ENCODE measurements around the gene OR4C45.
"Not testable (repeated sequence)": the region's sequence is repeated elsewhere in the genome, so short reads cannot be mapped to it uniquely, and the experiment has no call there.

The OR4C45 gene

GRCh38 chr11:50032574-50032973 is at the start of gene OR4C45:
Gene OR4C45 (plus strand): TSS chr11:50032874.
- DNase-seq, result no peak

DNA sequence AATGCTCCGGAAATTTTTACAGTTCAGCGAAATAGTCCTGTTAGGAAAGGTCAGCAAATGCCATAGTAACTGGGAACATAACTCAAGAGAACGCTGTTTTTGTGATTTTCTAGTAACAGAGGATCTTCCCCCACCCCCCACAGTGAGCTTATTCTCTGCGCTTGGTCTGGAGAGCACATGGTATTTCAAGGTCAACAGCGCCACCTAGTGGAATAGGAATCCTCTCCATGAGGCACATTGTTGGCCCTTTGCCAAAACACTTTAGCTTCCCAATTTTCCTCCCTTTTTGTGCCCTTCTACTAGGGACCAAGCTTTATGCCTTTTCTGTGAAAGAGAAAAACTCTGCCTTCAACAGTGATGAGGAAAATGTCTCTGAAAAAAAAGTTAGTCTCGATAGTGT is 37.1 kb upstream of the OR4C45 start:
- DNase-seq, result peak; percentile 38

GRCh38 chr11:50030193-50030592 is 2.5 kb upstream of the OR4C45 start:
- no peak for DNase-seq

- not testable (repeated sequence) for DNase-seq
Observed at GRCh38 chr11:50036239-50036638, 3.6 kb downstream of the OR4C45 start.

GRCh38 chr11:50037251-50037650 is 4.6 kb downstream of the OR4C45 start:
- no peak for DNase-seq

DNA sequence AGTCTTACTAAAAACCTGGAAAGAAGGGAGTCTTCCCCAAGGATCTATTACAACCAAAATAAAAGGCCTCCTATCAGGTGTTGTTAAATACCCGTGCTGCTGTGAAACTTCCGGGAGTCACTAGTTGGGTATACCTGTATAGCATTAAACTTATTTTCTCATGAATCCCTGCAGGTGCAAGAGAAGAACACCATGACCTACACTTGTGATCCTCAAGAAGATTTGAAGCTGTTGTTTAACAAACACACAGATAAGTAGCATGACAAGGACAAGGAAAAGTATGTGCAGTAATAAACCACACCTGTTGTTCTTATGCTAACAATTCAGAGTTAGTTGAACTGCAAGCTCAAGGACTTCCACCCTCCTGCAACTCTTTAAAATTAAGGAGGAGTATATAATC is 12.0 kb downstream of the OR4C45 start:
- DNase-seq, result no peak

- DNase-seq, result not testable (repeated sequence)
Observed at GRCh38 chr11:50063056-50063455, 30.4 kb downstream of the OR4C45 start.

- no peak for DNase-seq
Observed at GRCh38 chr11:50070389-50070788, 37.7 kb downstream of the OR4C45 start.

- DNase-seq, result no peak
Observed at GRCh38 chr11:50071584-50072225, 39.0 kb downstream of the OR4C45 start.

- no peak for DNase-seq
Observed at GRCh38 chr11:50072226-50073112, 39.8 kb downstream of the OR4C45 start.

DNA sequence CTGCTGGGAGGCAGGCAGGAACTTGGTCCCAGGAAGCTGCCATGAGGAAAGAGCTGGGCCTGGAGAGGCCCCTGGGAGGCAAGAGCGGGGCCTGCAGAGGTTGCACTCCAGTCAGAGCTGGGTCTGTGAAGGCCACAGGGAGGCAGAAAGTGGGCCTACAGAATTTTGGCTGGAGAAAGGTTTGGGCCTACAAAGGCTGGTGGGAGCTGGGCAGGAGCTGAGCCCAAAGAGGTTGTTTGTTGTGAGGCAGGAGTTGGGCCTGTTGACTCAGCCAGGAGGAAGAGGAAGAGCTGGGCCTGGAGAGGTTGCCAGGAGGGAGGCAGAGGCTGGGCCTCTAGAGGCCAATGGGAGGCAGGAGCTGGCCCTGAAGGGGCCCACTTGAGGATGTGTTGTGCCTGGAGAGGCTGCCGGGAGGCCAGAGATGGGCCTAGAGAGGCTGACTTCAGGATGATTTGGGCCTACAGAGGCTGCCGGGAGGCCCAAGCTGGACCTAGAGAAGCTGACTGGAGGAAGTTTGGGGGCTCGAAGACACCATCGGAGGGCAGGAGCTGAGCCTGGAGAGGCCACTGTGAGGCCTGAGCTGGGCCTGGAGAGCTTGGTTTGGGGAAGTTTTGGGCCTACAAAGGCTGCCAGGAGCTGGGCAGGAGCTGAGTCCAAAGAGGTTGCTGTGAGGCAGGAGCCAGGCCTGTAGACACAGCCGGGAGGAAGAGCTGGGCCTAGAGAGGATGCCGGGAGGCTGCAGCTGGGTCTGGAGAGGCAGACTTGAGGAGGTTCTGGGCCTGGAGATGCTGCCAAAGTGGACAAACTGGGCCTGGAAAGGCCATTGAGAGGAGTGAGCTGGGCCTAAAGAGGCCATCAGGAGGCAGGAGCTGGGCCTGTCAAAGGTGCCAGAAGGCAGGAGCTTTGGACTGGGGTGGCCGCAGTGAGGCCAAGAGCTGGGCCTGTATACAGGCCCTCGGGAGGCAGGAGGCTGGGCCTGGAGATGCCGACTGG is 40.7 kb downstream of the OR4C45 start:
- no peak for DNase-seq

DNA sequence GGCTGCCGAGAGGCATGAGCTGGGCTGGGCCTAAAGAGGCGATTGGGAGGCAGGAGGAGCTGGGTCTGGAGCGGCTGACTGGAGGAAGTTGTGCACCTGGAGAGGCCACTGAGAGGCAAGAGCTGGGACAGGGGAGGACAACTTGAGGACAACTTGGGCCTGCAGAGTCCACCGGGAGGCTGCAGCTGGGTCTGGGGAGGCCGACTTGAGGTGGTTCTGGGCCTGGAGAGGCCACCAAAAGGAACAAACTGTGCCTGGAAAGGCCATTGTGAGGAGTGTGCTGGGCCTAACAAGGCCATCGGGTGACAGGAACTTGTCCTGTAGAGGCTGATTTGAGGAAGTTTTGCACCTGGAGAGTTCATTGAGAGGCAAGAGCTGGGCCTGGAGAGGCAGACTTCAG is 41.5 kb downstream of the OR4C45 start:
- no peak for DNase-seq

- no peak for DNase-seq
Observed at GRCh38 chr11:50075856-50076255, 43.2 kb downstream of the OR4C45 start.

DNA sequence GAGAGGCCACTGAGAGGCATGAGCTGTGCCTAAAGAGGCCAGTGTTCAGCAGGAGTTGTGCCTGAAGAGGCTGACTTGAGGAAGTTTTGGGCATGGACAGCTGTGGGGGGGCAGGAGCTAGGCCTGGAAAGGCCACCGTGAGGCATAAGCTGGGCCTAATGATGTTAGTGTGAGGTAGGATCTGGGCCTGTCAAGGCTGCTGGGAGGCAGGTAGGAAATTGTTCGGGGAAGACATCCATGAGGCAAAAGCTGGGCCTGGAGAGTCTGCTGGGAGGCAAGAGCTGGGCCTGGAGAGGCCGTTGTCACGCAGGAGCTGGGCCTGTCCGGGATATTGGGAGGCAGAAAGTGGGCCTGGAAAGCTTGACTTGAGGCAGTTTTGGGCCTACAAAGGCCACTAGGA is 44.9 kb downstream of the OR4C45 start:
- DNase-seq, result no peak

DNA sequence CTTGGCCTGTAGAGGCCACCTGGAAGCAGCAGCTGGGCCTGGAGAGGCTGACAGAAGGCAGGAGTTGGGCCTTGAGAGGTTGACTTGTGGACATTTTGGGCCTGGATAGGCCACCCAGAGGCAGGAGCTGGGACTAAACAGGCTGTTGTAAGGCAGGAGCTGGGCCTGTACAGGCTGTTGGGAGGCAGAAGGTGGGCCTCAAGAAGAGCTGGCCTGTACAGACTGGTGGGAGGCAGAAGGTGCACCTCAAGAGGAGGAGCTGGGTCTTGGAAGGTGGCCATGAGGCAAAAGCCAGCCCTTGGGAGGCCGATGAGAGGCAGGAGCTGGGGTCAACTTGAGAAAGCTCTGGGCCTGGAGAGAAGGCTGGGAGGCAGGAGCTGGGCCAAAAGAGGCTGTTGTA is 45.3 kb downstream of the OR4C45 start:
- DNase-seq, result no peak

DNA sequence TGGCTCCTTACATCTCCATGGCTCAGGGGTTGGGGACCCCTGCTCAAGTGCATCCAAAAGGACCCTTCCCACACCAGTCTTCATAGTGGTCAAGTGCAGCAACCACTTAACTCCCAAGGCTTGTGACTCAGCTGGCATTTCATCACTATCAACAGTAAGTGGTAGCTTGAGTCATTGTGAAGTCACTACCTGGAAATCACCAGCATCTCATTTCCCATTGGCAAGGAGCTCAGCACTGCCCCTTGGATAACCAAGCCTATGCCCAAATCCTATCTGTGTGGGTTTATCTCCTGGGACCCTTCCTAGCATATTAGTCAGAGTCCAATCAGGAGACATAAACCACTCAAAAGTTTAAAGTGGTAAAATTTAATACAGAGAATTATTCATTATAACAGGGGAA is 46.3 kb downstream of the OR4C45 start:
- not testable (repeated sequence) for DNase-seq

DNA sequence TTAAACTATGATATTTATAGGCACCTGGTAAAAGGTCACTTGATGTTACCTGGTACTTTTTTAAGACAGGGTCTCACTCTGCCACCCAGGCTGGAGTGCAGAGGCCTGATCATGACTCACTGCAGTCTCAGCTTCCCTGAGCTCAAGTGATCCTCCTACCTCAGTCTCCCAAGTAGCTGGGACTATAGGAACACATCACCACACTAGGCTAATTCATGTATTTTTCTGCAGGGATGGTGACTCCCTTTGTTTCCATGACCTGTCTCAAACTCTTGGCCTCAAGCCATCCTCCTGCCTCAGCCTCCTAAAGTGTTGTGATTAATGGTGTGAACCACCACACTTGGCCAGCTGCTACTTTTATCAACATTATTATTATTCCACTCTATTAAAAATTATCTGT is 47.6 kb downstream of the OR4C45 start:
- DNase-seq, result no peak
